ENCODE results near the gene BACH2. TPM values are rescaled to one million over a fixed set of nuclear protein-coding genes. Genes with fewer than 3 reads are reported as not detected.
A peak's percentile ranks its signal among the peaks of the same experiment; 100 is the strongest.

BACH2 gene
- total and polyA plus RNA-seq, 2 experiments from 2014 or later = 1.6 to 5.7 TPM

- no peak for ATAC-seq
- Histone ChIP-seq H3K27ac (ENCODE audit: low read depth) (no peak overlapping the region), H3K9me2 (ENCODE audit: insufficient read depth) (peaks cover 6% of the 10 kb centered on the region), H3K36me3 (ENCODE audit: insufficient read depth) (no peaks in the 10 kb centered on the region), H3K27me3 (ENCODE audit: insufficient read depth) (no peaks in the 10 kb centered on the region), H3K4me2 (peak overlapping the region; percentile 45; the same call in 1 of the 2 replicates), H3F3A (replicated peaks; ENCODE audit: low read depth) (no peaks in the 10 kb centered on the region), H3K4me1 (ENCODE audit: insufficient read depth) (peaks cover 8% of the 10 kb centered on the region), H3K79me2 (replicated peaks; ENCODE audit: insufficient read depth) (no peaks in the 10 kb centered on the region), H4K20me1 (replicated peaks; ENCODE audit: insufficient read depth) (no peaks in the 10 kb centered on the region), H2AFZ (no peak overlapping the region), H3K4me3 (no peak overlapping the region)
- Mint-ChIP-seq H3K4me3 (no peak overlapping the region), H3K9me3 (no peaks in the 10 kb centered on the region), H3K4me1 (peaks cover 3% of the 10 kb centered on the region; the same call in 1 of the 3 replicates), H3K27me3 (ENCODE audit: insufficient read depth, low read depth, poor library complexity) (no peaks in the 10 kb centered on the region), H3K27ac (no peak overlapping the region), H3K36me3 (ENCODE audit: low read depth) (no peaks in the 10 kb centered on the region)
- no peak for DNase-seq (ENCODE audit: low spot score)
- TF ChIP-seq ETS1 (IDR thresholded peaks at IDR 0.05) (no peak), JUNB (IDR thresholded peaks at IDR 0.05; ENCODE audit: unreplicated experiment) (no peak), STAT1 (IDR thresholded peaks at IDR 0.05; ENCODE audit: unreplicated experiment) (no peak), ZNF114 (CRISPR knock-in tag; IDR thresholded peaks at IDR 0.05) (no peak), CTCF (conservative IDR thresholded peaks at IDR 0.05; ENCODE audit: low read depth in 2 of 2) (no peak), EZH2phosphoT487 (IDR thresholded peaks at IDR 0.05; ENCODE audit: unreplicated experiment) (no peak), ZNF462 (CRISPR knock-in tag; IDR thresholded peaks at IDR 0.05) (no peak), ZNF331 (CRISPR knock-in tag; IDR thresholded peaks at IDR 0.05; ENCODE audit: low read depth) (no peak)
Measured at GRCh38 chr6:90044182-90044832, 252.3 kb downstream of the BACH2 start.

Data from GM23338 (cell line).